GM18873 (cell line): ENCODE results near the gene HMGCR.

ENCODE experiments used
- ATAC-seq: cut with Tn5 transposase; IDR thresholded peaks from one replicate; pipeline ENCODE4 v1.9.1; 2021; ENCODE audit warnings: mild to moderate bottlenecking, moderate library complexity, moderate number of reproducible peaks; ENCODE audit not compliant: unreplicated experiment, low FRiP score

Gene HMGCR

GRCh38 chr5:75374394-75374814 lies 37.4 kb downstream of the HMGCR start:
- ATAC-seq: no peak

GRCh38 chr5:75375414-75375813 lies 38.4 kb downstream of the HMGCR start:
- ATAC-seq: no peak

- no peak for ATAC-seq
Measured at GRCh38 chr5:75380099-75380498, 43.1 kb downstream of the HMGCR start.

GRCh38 chr5:75381456-75381855 lies 44.4 kb downstream of the HMGCR start:
- no peak for ATAC-seq

DNA sequence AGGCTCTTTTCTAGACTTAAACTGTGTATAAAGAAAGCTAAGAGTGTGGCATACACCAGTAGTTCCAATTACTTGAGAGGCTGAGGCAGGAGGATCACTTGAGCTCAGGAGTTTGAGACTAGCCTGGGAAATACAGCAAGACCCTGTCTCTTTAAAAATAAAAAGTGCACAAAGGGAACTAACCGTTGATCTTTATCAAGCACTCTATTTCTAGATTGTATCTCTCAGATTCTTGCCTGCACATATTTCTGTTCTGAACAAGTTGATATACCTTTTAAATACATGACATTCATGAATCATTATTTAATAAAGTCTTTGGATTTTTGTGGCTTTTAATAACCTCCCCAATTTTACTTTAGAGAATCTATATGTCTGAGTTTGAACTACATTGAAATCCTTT lies 47.2 kb downstream of the HMGCR start:
- no peak for ATAC-seq

DNA sequence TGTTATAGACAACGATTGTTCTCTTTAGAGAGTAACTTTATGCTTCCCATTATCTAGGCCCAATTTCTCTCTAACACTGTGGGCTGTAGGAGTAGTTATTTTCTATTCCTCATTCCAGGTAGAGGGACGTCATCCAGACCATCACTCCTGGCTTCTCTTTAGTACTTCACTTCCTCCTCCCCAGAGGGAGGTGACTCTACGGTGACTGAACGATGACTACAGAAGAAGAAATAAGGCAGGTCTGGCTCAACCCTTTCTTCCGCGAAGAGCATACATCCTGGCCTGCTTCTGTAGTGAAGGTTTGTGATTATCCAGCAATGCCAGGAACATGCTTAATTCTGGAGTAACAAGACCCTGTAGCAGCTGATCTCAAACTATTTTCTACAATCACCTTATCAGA lies 50.8 kb downstream of the HMGCR start:
- no peak for ATAC-seq

- ATAC-seq: no peak
Measured at GRCh38 chr5:75389430-75389829, 52.4 kb downstream of the HMGCR start.

DNA sequence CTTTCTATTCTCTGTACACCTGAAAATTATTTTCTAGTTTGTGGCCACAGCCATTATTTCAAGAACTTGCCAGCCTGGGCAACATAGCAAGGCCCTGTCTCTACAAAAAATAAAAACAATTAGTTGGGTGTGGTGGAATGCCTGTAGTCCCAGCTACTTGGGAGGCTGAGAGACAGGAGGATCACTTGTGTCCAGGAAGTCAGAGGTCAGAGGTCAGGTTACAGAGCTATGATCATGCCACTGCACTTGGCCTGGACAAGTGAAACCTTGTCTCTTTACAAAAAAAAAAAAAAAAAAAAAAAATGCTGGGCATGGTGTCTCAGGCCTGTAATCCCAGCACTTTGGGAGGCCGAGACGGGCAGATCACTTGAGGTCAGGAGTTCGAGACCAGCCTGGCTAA lies 58.3 kb downstream of the HMGCR start:
- ATAC-seq: no peak

- ATAC-seq: no peak
Measured at GRCh38 chr5:75405296-75405695, 68.3 kb downstream of the HMGCR start.
